Activated gamma-delta T cell treated with anti-CD3 and anti-CD28 coated beads, Interleukin-2, amount 50 U/mL, for 16 hours (primary cell): ENCODE data around the gene NAT9.
A peak's percentile ranks its signal among the peaks of the same experiment; 100 is the strongest.

ENCODE experiments used
- DNase-seq: peaks from one replicate; pipeline ENCODE4 v3.0.0-alpha.2; 2020; ENCODE audit warnings: low read depth

Gene NAT9

DNA sequence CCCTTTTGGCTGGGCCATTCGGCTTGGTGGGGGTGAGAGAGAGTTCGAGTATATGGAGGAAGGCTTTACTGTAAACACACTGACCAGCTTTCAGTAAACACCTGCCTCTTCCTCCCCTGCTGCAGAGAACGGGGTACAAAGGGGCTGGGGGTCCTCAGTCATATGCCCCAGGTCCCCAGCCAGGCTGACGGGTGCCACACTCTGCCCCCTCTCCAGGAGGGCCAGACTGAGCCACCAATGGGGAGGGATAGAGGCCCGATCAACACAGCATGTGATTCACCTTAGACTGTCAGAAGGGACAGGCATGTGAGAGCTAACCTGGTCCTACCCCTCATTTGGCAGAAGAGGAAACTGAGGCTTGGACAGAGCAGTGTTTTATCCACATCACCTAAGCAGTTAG, 14.7 kb downstream of the NAT9 start:
- no peak for DNase-seq

DNA sequence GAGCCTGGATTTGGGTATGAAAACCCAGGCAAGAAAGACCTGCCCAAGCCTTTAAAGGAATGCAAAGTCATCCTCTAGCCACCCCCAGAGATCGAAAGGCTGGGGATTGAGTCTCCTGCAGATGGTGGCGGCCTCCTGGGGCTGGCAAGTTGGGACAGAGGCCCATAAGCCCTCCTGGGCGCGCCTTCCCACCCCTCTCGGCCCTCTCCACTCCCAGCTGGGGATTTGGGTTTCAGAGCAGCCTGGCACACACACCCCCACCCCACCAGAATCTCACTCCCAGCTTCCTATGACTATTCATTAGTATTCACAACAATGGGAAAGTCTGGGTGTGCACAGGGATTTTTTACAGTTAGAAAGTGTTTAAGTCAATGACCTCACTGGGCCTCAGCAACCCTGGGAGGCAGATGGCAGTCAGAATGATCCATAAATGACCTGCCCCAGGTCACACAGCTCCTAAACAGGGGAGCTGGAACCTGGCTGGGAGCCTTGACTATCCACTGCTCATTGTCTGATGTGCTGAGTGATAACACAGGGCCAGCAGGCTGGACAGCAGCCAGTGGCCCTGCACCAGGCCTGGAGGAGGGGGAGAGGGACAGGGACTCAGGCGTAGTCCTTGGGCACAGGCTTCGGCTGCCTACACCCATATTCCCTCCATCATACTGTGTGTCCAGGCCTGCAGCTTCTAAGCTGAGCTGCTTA, 15.6 kb downstream of the NAT9 start:
- no peak for DNase-seq

DNA sequence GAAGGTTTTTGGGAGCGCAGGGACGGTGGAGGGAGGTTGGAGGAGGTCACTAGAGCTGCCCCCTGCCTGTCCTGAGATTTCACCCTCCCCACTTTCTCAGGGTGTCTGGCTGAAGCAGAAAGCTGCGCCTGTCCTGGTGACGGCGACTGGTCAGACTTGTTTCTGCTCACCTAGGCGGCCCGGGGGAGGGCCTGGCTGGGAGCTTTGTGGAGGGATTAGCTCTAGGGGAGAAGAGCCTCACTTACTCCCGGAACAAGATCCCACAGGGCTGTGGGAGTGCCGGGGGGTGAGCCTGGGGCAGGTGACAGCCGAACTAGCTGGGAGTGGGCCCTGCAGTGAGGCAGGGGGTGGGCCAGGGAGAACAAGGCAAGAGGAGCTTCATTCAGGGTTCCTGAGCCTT, 16.2 kb downstream of the NAT9 start:
- DNase-seq, result no peak

DNA sequence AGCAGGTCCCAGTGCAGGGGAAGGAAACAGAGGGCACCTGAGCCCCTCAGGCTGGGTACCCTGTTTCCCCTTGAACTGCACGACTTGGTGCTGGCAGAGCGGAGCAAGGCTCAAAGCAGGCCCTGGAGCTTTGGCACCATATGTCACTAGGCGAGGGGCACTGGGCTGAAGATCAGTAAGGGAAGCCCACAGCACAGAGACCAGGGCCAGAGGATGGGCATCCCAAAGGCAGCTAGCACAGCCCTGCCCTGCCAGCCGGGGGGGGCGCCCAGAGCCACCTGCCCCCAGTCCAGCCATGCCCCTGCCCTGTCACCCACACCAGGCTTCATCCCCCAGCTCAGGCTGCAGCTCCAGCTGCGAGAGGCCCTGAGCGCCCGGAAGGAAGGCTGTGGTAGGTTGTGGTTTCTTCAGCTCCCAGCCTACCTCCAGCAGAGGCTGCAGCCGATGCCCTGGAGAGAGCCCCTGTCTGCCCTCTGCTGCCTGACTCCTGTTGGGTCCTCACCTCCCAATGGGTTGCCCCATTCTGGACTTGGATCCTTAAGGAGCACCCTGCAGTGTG, 16.8 kb downstream of the NAT9 start:
- DNase-seq, result no peak

DNA sequence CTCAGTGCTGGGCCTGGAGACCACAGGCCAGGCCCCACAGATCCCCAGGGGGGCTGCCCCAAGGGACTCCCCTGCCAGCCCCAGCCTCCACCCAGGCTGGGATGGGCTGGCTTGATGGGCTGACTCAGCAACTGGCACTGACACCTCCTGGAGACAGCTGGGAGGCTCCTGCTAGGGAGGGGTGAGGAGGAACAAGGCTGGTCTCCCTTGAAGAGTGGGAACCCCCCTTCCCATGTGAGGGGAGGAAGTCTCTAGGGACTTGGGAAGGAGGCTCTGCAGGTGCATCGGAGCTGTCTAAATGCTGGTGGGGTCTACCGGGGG, 17.3 kb downstream of the NAT9 start:
- no peak for DNase-seq

DNA sequence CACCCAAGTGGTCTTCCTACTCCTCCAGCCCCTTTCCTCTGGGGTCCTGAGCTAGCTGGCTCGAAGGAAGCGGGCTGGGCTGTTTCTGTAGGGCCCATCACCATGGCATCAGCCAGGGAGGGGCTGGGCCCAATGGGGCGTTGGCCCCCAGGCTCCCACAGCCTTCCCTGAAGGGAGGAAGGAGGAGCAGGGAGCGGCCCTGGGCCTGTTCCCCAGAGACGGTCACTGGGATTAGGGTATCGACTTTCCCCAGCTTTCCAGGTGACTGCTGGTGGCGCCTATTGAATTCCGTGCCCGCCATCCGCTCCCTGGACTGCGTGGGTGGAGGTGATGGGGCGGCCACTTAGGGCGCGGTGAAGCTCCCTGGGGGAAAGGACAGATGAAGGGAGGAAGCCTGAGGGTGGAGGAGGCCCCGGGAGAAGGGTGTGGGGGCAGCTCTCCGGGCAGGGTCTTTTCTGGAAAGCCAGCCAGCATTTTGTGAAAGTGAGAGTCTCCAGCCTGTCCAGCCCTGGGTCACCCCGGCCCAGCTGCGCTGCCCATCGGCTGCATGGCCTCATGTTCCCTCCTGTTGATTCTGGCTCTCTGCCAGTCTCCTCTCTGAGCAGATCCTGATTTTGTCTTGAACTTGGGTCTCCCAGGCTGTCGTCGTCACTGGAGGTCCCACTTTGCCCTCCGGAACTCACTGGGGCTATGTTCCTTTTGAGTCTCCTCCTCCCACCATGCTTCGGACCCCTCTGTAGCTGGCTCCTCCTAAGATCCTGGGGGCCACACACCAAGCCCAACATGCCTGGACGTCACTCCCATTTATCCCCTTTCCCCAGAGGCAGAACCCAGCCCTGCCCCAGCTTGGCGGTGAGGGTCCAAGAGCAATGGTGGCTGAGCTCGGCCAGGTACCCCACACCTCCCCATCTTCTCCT, 18.0 kb downstream of the NAT9 start:
- DNase-seq, result no peak

DNA sequence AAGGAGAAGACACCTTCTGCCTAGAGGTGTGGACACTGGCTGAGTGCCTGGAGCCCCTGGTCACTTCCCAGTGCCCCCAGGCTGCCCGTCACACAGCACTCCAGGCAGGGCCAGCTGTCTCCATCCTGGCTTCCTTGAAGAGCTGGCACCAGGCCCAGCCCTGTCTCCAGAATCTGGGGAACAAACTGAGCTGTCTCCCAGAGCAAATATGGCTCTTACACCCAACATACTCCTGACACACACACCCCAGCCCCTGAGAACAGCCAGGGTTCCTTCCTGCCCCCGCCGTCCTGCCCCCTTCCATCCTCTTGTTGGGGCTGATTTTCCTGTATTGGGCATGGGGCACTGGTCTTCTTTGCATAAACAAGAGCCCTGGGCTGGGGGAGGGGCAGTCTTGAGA, 18.6 kb downstream of the NAT9 start:
- DNase-seq, result no peak

DNA sequence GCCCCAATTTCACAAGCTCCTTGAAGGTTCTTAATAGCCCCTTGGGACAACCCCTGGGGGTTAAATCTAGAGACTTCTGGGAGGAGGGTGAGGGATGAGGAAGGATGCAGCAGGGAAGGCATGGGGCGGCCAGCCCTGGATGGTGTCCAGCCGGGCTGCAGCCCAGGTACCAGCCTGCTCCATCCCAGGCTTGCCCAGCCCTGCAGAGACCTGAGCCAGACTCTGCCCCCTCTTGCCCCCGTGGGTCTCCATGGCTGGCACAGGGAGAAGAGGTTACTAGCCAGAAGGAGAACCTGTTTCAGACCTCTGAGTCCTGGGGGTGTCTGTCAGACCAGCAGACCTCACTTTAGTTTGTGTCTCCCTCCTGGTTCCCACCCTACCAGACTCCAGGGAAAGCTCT, 19.3 kb downstream of the NAT9 start:
- DNase-seq, result no peak

DNA sequence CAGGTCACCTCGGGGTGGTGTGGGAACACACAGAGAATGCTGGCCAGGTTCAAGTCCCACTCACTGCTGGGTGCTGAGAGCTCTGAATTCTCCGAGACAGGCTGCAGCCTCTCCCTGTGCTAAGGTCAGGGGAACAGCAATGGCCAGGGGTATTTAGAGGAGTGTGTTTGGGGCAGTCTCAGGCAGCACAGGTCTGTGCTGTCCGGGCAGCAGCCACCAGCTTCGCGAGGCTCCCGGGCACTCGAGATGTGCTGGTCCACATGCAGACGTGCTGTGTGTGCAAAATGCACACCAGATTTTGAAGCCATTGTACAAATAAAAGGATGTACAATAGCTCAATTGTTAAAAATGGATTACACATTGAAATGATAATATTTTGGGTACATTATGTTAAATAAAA, 20.6 kb downstream of the NAT9 start:
- no peak for DNase-seq

DNA sequence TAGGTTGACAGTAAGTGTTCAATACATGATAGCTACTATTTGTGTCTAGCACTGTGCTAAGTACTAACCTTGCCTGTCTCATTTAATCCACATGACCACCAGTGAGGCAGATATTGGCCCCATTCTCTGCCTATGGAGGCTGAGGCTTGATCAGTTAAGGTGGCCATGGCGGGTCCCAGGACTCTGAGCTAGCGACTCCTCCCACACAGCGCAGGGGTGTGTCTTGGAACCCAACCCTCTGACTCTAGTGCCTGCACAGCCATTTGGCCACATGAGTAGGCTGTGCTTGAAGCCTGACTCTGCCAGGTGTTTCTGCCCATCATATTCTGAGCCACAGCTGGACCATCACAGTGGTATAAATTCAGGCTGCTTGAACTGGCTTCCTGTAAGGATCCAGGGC, 21.3 kb downstream of the NAT9 start:
- DNase-seq, result no peak

DNA sequence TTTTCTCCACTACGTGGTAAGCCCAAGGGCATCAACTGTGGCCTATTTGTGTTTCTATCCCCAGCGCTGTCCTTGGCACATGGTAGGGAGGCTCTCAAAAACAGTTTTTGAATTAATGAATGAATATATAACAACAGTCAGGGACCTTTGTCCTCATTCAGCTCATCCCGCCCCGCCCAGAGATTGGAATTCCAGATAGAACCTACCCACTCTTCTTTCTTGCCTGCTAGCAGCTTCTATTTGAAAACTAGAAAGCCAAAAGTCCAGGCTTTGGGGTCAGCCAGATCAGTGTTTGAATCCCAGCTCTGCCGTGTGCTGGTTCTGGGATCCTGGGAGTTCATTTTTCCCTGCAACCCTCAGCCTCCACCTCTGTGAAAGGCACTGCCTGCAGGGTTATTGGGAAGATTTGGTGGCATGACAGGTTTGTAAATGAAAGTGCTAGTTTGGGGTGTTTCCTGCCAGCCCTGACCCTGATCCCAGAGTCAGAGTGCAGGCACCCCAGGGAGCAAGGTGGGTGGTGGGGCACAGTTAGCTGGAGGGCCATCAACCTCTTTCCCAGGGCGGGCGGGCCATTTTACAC, 23.2 kb downstream of the NAT9 start:
- DNase-seq, result no peak

DNA sequence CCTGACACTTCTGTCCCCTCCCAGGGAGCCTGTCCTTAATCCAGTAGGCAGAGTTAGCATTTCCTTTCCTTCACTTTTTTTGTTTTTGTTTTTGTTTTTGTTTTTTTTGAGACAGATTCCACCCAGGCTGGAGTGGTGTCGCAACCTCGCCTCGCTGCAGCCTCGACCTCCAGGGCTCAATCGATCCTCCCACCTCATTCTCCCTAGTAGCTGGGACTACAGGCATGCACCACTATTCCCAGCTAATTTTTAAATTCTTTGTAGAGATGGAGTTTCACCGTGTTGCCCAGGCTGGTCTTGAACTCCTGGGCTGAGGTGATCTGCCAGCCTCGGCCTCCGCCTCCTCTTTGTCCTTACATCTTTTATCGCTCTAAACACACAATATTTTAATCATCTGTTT, 23.7 kb downstream of the NAT9 start:
- no peak for DNase-seq

DNA sequence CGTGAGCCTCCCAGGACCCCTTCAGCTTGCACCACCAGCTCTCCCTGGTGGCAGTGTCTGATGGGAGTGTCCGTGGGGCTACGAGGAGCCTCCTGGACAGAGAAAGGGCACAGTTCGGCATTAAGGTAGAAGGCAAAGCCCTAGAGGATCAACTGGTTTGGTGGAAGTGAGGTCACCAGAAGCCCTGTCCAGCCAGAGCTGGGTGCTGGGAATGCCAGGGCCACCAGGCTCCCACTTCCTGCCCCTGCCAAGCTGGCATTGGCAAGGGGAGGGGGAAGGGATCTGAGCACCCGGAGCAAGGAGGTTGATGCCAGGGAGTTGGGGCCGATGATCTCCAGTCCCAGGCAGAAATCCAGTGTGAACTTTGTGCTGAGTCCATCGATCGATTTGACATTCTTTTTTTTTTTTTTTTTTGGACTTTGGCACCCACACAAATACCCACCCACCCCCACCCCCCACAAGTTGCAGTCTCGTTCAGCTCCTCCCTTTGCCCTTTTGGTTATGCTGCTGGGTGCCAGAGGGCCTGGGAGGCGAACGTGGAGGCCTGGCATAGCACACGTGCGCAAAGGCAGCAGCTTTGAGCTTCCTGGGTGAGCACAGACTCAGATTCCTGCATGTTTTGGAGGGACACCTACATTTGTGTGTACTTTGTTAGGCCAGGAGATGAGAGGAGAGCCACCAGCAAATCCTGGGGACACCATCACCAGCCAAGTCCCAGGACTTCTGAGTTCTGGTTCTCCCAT, 25.6 kb downstream of the NAT9 start:
- DNase-seq, result no peak

DNA sequence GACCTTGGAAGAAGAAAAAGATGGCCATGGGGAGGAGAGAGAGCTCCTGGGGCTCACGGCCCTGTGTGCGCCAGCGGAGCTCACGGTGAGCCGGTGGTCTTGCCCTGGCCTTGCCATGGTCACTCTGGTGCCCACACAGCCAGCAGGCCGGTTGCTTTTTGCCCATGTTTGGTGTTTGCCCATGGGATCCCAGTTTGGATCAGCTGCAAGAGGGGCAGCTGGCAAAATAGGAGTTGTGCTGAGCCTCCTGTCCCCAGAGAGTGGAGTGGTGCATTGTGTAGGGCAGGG, 26.2 kb downstream of the NAT9 start:
- DNase-seq, result no peak

DNA sequence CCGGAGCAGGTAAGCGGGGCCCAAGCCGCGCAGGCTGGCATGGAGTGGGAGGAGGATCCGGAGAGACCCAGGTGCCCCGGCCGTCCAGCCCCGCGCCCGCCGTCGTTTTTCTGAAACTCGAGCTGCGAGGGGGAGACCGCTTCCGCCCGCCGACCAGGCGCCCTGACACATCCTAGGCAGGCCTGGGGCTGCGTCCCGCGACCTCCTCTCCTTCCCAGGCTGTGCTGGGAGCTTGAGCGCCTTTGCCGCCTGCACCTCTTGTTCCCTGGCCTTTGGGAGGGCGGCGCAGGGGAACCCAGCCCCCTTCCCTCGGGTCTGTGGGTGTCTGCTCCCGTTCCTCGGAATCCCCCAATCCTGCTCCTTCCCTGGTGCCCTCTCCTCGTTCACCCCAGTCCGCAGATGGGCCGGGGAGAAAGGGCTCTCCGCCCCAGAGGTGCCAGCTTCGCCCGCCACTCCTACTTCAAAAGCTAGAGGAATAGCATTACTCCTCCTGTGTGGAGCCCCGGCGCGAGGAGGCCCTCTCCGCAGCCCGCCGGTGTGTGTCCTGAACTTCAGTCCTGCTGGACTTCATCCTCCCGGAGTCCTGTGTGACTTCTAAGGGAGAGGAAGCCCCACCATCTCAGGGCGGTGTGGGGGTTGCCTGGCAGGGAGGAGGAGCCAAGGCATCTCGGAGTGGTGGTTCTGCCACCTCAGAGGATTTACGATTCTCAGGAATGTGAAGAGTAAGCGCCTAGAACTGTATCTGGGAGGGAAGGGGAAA, 26.7 kb downstream of the NAT9 start:
- no peak for DNase-seq

DNA sequence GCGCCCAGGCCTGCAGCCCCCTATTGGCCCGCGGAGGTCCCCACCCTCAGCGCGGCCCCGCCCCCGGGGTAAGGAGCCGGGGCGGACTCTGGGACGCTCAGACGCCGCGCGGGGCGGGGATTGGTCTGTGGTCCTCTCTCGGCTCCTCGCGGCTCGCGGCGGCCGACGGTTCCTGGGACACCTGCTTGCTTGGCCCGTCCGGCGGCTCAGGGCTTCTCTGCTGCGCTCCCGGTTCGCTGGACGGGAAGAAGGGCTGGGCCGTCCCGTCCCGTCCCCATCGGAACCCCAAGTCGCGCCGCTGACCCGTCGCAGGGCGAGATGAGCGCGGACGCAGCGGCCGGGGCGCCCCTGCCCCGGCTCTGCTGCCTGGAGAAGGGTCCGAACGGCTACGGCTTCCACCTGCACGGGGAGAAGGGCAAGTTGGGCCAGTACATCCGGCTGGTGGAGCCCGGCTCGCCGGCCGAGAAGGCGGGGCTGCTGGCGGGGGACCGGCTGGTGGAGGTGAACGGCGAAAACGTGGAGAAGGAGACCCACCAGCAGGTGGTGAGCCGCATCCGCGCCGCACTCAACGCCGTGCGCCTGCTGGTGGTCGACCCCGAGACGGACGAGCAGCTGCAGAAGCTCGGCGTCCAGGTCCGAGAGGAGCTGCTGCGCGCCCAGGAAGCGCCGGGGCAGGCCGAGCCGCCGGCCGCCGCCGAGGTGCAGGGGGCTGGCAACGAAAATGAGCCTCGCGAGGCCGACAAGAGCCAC, 27.4 kb downstream of the NAT9 start, which contains the start of gene NHERF1:
NHERF1 (plus strand) TSS at position 100 of the 750 bp plus-strand sequence; CDS start at position 319, 219 bp downstream.
- DNase-seq, result peak; percentile 91

DNA sequence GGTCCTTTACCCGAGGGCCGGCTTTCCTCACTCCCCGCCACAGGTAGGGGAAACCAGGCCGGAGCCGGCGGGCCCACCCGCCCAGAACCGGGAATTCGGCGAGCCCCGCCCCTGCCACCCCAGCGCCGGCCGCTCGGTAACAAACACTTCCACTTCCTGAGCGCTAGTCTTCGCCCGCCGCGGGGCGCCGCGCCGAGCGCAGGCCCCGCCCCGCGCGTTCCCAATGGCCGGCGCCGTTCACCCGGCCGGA, 27.9 kb downstream of the NAT9 start:
- no peak for DNase-seq

DNA sequence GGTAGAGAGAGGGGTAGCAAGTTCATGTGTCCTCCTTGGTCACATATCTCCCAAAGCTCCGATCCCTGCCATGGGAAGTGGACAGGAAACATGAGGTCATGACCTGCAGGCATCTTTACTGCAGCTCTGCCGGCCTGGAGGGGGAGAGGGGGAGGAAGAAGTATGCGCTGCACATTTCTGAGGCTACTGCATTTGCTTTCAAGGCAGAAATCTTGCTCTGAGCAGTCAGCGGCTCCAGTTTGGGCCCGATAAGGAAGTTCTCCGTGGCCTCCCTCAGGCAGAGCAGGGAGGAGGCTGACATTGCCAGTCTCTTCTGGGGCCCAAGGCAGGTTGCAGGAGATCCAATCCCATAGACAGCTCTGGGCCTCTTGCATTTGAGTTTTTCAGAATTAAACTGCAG, 29.2 kb downstream of the NAT9 start:
- DNase-seq, result no peak

DNA sequence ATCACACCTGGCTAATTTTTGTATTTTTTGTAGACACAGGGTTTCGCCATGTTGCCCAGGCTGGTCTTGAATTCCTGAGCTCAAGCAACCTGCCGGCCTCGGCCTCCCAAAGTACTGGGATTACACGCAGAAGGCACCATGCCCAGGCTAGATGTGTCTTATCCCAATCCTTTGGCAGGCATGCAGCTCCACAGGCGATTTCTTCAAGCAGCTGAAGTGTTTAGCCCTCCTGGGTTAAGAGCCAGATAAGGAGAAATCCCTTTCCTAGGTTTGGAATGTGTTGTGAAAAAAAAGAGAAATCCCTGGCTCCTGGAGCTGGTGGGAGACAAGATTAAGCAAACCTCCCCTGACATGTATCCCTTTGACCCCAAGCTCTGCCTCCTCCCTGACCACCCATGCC, 29.8 kb downstream of the NAT9 start:
- no peak for DNase-seq

DNA sequence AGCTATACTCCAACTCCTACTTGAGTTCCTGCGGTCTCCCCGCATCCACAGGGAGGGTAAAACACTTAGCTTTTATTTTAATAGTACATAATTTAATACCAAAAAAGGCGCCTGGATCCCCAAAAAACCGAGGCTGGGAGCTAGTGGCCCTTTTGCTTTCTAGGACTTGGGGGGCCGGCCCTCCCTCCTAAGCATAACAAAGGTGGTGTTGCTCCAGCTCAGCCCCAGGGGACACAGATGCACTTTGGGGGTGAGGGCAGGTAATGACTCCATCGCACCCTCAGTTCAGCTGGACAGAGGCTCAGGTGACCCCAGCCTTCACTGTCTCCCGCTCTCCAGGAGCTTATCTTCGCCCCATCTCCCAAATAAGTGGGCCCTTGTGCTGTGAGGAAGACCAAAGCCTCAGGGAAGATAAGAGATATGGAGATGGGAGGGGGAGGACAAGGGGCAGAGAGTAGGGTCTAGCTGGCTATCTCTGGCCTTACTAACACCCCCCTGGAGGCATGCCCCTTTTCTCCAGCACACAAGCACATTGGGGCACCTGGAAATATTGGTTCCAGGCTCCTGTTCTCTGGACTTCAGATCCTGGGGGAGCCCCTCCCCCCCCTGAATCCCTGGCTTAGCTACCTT, 30.5 kb downstream of the NAT9 start:
- no peak for DNase-seq
